ENCODE measurements around the gene ALG2. TPM values are rescaled to one million over a fixed set of nuclear protein-coding genes. Genes with fewer than 3 reads are reported as not detected.

ALG2 gene
- total RNA-seq, 1 experiment from 2014 or later, result 30.1 TPM

DNA sequence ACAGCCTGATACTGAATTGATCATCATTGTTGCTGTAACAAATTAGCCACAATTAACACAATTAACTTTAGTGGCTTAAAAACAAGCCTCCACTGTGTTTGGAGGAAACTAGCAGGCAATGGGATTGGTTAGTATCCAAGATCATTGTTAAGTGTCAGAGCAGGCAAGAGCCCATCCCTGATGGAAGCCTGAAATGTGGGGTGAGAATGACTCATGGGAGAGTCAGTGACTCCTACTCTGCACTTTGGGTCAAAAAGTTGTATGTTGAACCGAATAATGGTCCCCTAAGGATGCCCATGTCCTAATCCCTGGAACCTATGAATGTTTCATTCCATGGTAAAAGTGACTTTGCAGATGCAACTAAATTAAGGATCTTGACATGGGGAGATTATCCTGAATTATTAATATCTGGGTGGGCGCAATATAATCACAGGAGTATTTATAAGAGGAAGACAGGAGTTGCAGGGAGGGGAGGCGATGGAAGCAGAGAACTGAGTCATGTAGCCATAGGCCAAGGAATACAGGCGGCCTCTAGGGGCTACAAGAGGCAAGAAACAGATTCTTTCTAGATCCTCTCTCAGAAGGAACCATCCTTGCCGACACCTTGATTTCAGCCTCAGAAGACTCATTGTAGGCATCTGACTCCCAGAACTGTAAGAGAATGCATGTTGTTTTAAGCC lies 28.8 kb downstream of the ALG2 start:
- intact Hi-C loops (cut with micrococcal nuclease; ENCODE audit: unreplicated experiment), result no loop called here
- Histone ChIP-seq H3K27ac (ENCODE audit: low read depth, low read length, poor library complexity, severe bottlenecking) (no peak overlapping the region), H3K27me3 (replicated peaks; ENCODE audit: insufficient read depth, low read depth, low read length, poor library complexity) (no peaks in the 10 kb centered on the region), H3K4me1 (ENCODE audit: insufficient read depth, low read length, poor library complexity, severe bottlenecking) (peaks cover 2% of the 10 kb centered on the region), H3K36me3 (ENCODE audit: insufficient read depth, low read length, poor library complexity, severe bottlenecking) (no peaks in the 10 kb centered on the region), H3K9me3 (ENCODE audit: low read depth, low read length, poor library complexity, severe bottlenecking) (no peaks in the 10 kb centered on the region), H3K4me3 (ENCODE audit: low read depth, low read length, poor library complexity, severe bottlenecking) (no peak overlapping the region)
- CTCF ChIA-PET, result no interaction called here
- POLR2A ChIA-PET (ENCODE audit: low non-redundant PET), result no interaction called here
- DNase-seq (ENCODE audit: low spot score), result peak; percentile 35
- no TSS peak for BruUV-seq (replicated peaks)
- no peak for TF ChIP-seq EZH2 (IDR thresholded peaks at IDR 0.05; ENCODE audit: borderline replicate concordance, low read depth, low read length, poor library complexity, severe bottlenecking)
- TF ChIP-seq, protein P1, sequence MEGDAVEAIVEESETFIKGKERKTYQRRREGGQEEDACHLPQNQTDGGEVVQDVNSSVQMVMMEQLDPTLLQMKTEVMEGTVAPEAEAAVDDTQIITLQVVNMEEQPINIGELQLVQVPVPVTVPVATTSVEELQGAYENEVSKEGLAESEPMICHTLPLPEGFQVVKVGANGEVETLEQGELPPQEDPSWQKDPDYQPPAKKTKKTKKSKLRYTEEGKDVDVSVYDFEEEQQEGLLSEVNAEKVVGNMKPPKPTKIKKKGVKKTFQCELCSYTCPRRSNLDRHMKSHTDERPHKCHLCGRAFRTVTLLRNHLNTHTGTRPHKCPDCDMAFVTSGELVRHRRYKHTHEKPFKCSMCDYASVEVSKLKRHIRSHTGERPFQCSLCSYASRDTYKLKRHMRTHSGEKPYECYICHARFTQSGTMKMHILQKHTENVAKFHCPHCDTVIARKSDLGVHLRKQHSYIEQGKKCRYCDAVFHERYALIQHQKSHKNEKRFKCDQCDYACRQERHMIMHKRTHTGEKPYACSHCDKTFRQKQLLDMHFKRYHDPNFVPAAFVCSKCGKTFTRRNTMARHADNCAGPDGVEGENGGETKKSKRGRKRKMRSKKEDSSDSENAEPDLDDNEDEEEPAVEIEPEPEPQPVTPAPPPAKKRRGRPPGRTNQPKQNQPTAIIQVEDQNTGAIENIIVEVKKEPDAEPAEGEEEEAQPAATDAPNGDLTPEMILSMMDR (conservative IDR thresholded peaks at IDR 0.05; ENCODE audit: low read depth, low read length), result peak; percentile 44

DNA sequence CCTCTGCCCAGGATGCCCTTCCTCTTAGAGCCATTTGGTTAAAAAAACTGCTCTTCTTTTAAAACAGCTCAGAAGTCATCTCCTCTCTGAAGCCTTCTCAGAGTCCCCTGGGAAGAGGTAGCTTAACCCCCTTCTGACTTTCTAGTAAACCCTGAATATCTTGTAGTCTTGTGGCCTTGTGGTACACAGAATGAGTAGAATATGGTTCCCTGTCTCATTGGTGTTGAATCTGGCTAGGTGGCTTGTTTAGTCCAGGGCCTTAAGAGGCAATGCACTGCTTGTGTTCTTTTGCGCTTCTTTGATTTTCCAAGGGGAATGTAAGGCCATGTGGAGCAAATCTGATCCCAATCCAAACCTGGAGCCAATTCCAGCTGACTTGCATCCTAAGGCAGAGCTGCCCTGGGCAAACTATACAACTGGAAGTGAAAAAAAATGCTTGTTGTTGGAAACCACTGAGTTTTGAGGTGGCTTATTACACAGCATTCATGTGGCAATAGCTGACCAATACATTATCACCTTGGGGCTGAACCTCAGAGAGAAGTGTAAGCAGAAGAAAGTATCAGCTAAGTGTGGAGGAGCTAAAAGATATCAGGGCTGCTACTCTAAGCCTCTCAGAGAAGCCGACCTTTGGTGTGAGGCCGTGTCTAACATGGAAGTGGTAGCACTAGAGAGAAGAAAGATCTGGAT lies 31.0 kb downstream of the ALG2 start:
- no peak for DNase-seq (ENCODE audit: low spot score)
- H3K4me1 ChIP-seq (ENCODE audit: insufficient read depth, low read length, poor library complexity, severe bottlenecking), result peaks cover 8% of the 10 kb centered on the region
- CTCF ChIA-PET, result no interaction called here
- POLR2A ChIA-PET (ENCODE audit: low non-redundant PET), result no interaction called here
- no peak overlapping the region for H3K4me3 ChIP-seq (ENCODE audit: low read depth, low read length, poor library complexity, severe bottlenecking)
- H3K9me3 ChIP-seq (ENCODE audit: low read depth, low read length, poor library complexity, severe bottlenecking), result no peaks in the 10 kb centered on the region
- H3K27me3 ChIP-seq (replicated peaks; ENCODE audit: insufficient read depth, low read depth, low read length, poor library complexity), result no peaks in the 10 kb centered on the region
- TF ChIP-seq, protein P1 (conservative IDR thresholded peaks at IDR 0.05; ENCODE audit: low read depth, low read length), result no peak
- TF ChIP-seq EZH2 (IDR thresholded peaks at IDR 0.05; ENCODE audit: borderline replicate concordance, low read depth, low read length, poor library complexity, severe bottlenecking), result no peak
- H3K36me3 ChIP-seq (ENCODE audit: insufficient read depth, low read length, poor library complexity, severe bottlenecking), result no peaks in the 10 kb centered on the region
- intact Hi-C loops (cut with micrococcal nuclease; ENCODE audit: unreplicated experiment), result no loop called here
- BruUV-seq (replicated peaks), result no TSS peak
- no peak overlapping the region for H3K27ac ChIP-seq (ENCODE audit: low read depth, low read length, poor library complexity, severe bottlenecking)

DNA sequence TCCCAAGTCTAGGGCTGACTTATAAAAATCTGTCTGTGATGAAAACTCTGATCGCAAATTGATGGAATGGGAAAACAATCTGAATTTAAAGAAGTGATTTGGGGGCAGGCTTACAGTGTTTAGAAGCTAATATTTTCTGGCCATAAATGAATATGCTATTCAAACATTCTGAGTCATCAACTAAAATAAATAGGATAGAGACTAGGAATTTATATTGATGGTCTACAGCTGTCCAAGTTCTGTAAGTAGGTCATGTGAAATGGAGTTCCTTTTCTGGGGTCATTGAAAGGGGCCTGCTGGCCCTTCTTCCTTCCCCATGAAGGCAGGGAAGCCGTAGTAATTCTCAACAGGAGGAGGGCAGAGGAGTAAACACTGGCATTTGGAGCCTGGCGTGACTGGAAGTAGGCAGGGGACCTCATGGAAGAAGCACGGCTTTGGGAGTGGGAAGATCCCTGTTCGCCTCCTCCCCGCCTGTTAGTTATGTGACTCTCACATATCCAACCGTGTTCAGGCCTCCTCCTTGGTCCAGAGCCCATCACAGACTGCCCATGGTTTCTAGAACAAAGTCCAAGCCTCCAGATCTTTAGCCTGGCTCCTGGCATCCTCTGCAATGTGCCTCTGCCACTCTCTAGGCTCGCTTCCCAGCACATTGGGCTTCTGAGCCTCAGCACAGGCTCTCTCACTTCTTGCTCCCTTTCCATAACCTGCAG lies 31.7 kb downstream of the ALG2 start:
- no peak for TF ChIP-seq EZH2 (IDR thresholded peaks at IDR 0.05; ENCODE audit: borderline replicate concordance, low read depth, low read length, poor library complexity, severe bottlenecking)
- TF ChIP-seq, protein P1 (conservative IDR thresholded peaks at IDR 0.05; ENCODE audit: low read depth, low read length), result no peak
- Histone ChIP-seq H3K4me1 (ENCODE audit: insufficient read depth, low read length, poor library complexity, severe bottlenecking) (peaks cover 8% of the 10 kb centered on the region), H3K4me3 (ENCODE audit: low read depth, low read length, poor library complexity, severe bottlenecking) (no peak overlapping the region), H3K9me3 (ENCODE audit: low read depth, low read length, poor library complexity, severe bottlenecking) (no peaks in the 10 kb centered on the region), H3K36me3 (ENCODE audit: insufficient read depth, low read length, poor library complexity, severe bottlenecking) (no peaks in the 10 kb centered on the region), H3K27me3 (replicated peaks; ENCODE audit: insufficient read depth, low read depth, low read length, poor library complexity) (no peaks in the 10 kb centered on the region), H3K27ac (ENCODE audit: low read depth, low read length, poor library complexity, severe bottlenecking) (no peak overlapping the region)
- CTCF ChIA-PET, result no interaction called here
- POLR2A ChIA-PET (ENCODE audit: low non-redundant PET), result no interaction called here
- intact Hi-C loops (cut with micrococcal nuclease; ENCODE audit: unreplicated experiment), result loop anchor here (5.0 to 10.0 kb wide), 6 partner anchors 75 to 1407 kb away; partner anchors contain the start of gene NR4A3
- no TSS peak for BruUV-seq (replicated peaks)
- DNase-seq (ENCODE audit: low spot score), result no peak
